ENCODE data around the gene NRAP. TPM values are rescaled to one million over a fixed set of nuclear protein-coding genes. Genes with fewer than 3 reads are reported as not detected.

Gene NRAP
- total RNA-seq, 1 donor from 2014 or later, result not detected

- peaks cover 27% of the 10 kb centered on the region for H3K36me3 Mint-ChIP-seq
- H3K4me1 Mint-ChIP-seq, result no peaks in the 10 kb centered on the region
- DNase-seq (ENCODE audit: low spot score), result no peak
- H3K4me3 ChIP-seq, result no peak overlapping the region
- H3K9ac ChIP-seq, result no peak overlapping the region
- H3F3A ChIP-seq (ENCODE audit: low read depth), result no peaks in the 10 kb centered on the region
- no peak overlapping the region for H3K4me3 Mint-ChIP-seq
- H3K27ac Mint-ChIP-seq, result no peak overlapping the region
- peaks cover 2% of the 10 kb centered on the region for H3K27me3 Mint-ChIP-seq (ENCODE audit: insufficient read depth, low read depth)
- no peaks in the 10 kb centered on the region for H3K36me3 ChIP-seq
- H3K9me3 ChIP-seq (ENCODE audit: low read depth), result peaks cover under 1% of the 10 kb centered on the region
- no peaks in the 10 kb centered on the region for H3K27me3 ChIP-seq
- no peak overlapping the region for H3K4me2 ChIP-seq
- no peaks in the 10 kb centered on the region for H4K20me1 ChIP-seq (ENCODE audit: low read depth)
- H3K27ac ChIP-seq, result no peak overlapping the region
- peaks cover 35% of the 10 kb centered on the region for H3K79me2 ChIP-seq (ENCODE audit: low read depth)
- TF ChIP-seq EZH2phosphoT487 (IDR thresholded peaks at IDR 0.05), result no peak
- no peak for TF ChIP-seq CTCF (IDR thresholded peaks at IDR 0.05)
- TF ChIP-seq EZH2 (IDR thresholded peaks at IDR 0.05), result no peak
- H2AFZ ChIP-seq (replicated peaks), result no peak overlapping the region
- peaks cover 71% of the 10 kb centered on the region for H3K9me3 Mint-ChIP-seq
- no peaks in the 10 kb centered on the region for H3K4me1 ChIP-seq
Observed at GRCh38 chr10:113692271-113692670, 28.4 kb upstream of the NRAP start.

GRCh38 chr10:113691381-113691780 lies 27.5 kb upstream of the NRAP start:
- H3K9me3 Mint-ChIP-seq, result peaks cover 73% of the 10 kb centered on the region
- H3K79me2 ChIP-seq (ENCODE audit: low read depth), result peaks cover 44% of the 10 kb centered on the region

GRCh38 chr10:113690749-113691148 lies 26.9 kb upstream of the NRAP start:
- Histone ChIP-seq H3K4me1 (no peaks in the 10 kb centered on the region), H3K9ac (no peak overlapping the region), H3K36me3 (no peaks in the 10 kb centered on the region), H3K27ac (no peak overlapping the region), H3K4me2 (no peak overlapping the region), H3K27me3 (no peaks in the 10 kb centered on the region), H3K4me3 (no peak overlapping the region), H3K79me2 (ENCODE audit: low read depth) (peaks cover 50% of the 10 kb centered on the region), H4K20me1 (ENCODE audit: low read depth) (no peaks in the 10 kb centered on the region), H3K9me3 (ENCODE audit: low read depth) (peaks cover 10% of the 10 kb centered on the region), H3F3A (ENCODE audit: low read depth) (no peaks in the 10 kb centered on the region), H2AFZ (replicated peaks) (no peak overlapping the region)
- no peak for DNase-seq (ENCODE audit: low spot score)
- no peaks in the 10 kb centered on the region for H3K4me1 Mint-ChIP-seq
- TF ChIP-seq EZH2 (IDR thresholded peaks at IDR 0.05) (no peak), EZH2phosphoT487 (IDR thresholded peaks at IDR 0.05) (no peak), CTCF (IDR thresholded peaks at IDR 0.05) (no peak)
- H3K9me3 Mint-ChIP-seq, result peaks cover 70% of the 10 kb centered on the region
- no peaks in the 10 kb centered on the region for H3K27me3 Mint-ChIP-seq (ENCODE audit: insufficient read depth, low read depth)
- H3K27ac Mint-ChIP-seq, result no peak overlapping the region
- H3K36me3 Mint-ChIP-seq, result peaks cover 22% of the 10 kb centered on the region
- H3K4me3 Mint-ChIP-seq, result no peak overlapping the region

More at GRCh38 chr10:113691381-113691780, 27.5 kb upstream of the NRAP start:
- H3K4me3 ChIP-seq, result no peak overlapping the region
- no peak for DNase-seq (ENCODE audit: low spot score)
- no peak overlapping the region for H3K9ac ChIP-seq
- H3K9me3 ChIP-seq (ENCODE audit: low read depth), result peaks cover 9% of the 10 kb centered on the region
- H3K27me3 ChIP-seq, result no peaks in the 10 kb centered on the region
- H4K20me1 ChIP-seq (ENCODE audit: low read depth), result no peaks in the 10 kb centered on the region
- no peaks in the 10 kb centered on the region for H3K4me1 Mint-ChIP-seq
- no peaks in the 10 kb centered on the region for H3K4me1 ChIP-seq
- H3K27ac ChIP-seq, result no peak overlapping the region
- H3K4me2 ChIP-seq, result no peak overlapping the region
- no peaks in the 10 kb centered on the region for H3K36me3 ChIP-seq
- H3K27me3 Mint-ChIP-seq (ENCODE audit: insufficient read depth, low read depth), result peaks cover 2% of the 10 kb centered on the region
- no peaks in the 10 kb centered on the region for H3F3A ChIP-seq (ENCODE audit: low read depth)
- H3K27ac Mint-ChIP-seq, result no peak overlapping the region
- TF ChIP-seq EZH2 (IDR thresholded peaks at IDR 0.05) (no peak), EZH2phosphoT487 (IDR thresholded peaks at IDR 0.05) (no peak)
- peaks cover 22% of the 10 kb centered on the region for H3K36me3 Mint-ChIP-seq
- H3K4me3 Mint-ChIP-seq, result no peak overlapping the region
- H2AFZ ChIP-seq (replicated peaks), result no peak overlapping the region

- no peak for DNase-seq (ENCODE audit: low spot score)
Observed at GRCh38 chr10:113689574-113689973, 25.7 kb upstream of the NRAP start.

More at GRCh38 chr10:113689574-113689973, 25.7 kb upstream of the NRAP start:
- TF ChIP-seq EZH2 (IDR thresholded peaks at IDR 0.05) (no peak), EZH2phosphoT487 (IDR thresholded peaks at IDR 0.05) (no peak), CTCF (IDR thresholded peaks at IDR 0.05) (no peak)
- H3K36me3 ChIP-seq, result no peaks in the 10 kb centered on the region
- no peak overlapping the region for H3K4me2 ChIP-seq
- Mint-ChIP-seq H3K27me3 (ENCODE audit: insufficient read depth, low read depth) (no peaks in the 10 kb centered on the region), H3K9me3 (peaks cover 70% of the 10 kb centered on the region), H3K36me3 (peaks cover 25% of the 10 kb centered on the region), H3K4me1 (no peaks in the 10 kb centered on the region), H3K27ac (no peak overlapping the region), H3K4me3 (no peak overlapping the region)
- H3K79me2 ChIP-seq (ENCODE audit: low read depth), result peaks cover 62% of the 10 kb centered on the region
- no peak overlapping the region for H3K4me3 ChIP-seq
- no peak overlapping the region for H2AFZ ChIP-seq (replicated peaks)
- no peak overlapping the region for H3K27ac ChIP-seq
- peaks cover 10% of the 10 kb centered on the region for H3K9me3 ChIP-seq (ENCODE audit: low read depth)
- no peaks in the 10 kb centered on the region for H3F3A ChIP-seq (ENCODE audit: low read depth)
- H3K9ac ChIP-seq, result no peak overlapping the region
- H3K4me1 ChIP-seq, result no peaks in the 10 kb centered on the region
- H4K20me1 ChIP-seq (ENCODE audit: low read depth), result no peaks in the 10 kb centered on the region
- H3K27me3 ChIP-seq, result no peaks in the 10 kb centered on the region
